ENCODE measurements around the gene DCANP1.

The DCANP1 gene

DNA sequence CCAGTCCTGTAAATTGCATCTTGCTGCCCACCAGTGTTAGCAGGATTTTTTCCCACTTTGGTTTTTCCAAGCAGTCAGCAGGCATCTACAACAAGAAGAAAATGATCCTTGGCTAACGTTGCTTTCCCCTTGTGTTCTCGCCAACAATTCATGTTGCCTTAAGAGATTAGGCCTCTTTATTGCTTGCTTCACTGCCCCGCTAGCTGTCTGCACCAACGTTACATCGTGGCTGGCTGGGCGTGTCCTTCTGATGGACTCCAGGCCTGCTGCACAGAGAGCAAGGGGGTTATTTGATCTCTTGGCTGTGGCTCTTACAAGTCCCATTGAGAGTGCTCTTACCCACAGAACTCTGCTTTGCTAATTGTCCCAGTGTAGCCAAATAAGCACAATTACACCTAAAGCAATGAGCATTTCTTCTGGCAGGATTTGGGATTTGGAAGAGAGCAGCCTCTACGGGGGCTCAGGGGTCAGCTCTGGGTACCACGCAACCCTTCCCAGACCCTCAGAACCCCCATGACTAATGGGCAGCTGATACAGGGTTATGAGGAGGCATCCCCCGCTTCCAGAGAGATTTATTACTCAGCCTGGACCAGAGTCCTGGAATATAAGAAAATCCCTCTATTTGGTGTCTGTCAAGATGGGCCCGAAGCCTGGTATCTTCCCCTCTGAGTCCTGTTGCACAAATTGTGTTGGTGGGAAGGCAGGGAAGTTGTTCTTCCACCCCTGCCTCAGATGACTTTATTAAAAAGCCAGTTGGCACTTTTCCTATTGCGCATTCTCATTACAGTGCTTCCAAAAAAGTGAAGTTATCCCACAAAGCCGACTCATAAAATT is 17.6 kb downstream of the DCANP1 start:
- Mint-ChIP-seq H3K27me3 (peaks cover 9% of the 10 kb centered on the region), H3K9me3 (peaks cover 8 to 15% of the 10 kb centered on the region in 2 donors), H3K27ac (no peak overlapping the region), H3K4me3 (no peak overlapping the region), H3K4me1 (peaks cover 6% of the 10 kb centered on the region)
- DNase-seq (no peak), ATAC-seq (no peak)

DNA sequence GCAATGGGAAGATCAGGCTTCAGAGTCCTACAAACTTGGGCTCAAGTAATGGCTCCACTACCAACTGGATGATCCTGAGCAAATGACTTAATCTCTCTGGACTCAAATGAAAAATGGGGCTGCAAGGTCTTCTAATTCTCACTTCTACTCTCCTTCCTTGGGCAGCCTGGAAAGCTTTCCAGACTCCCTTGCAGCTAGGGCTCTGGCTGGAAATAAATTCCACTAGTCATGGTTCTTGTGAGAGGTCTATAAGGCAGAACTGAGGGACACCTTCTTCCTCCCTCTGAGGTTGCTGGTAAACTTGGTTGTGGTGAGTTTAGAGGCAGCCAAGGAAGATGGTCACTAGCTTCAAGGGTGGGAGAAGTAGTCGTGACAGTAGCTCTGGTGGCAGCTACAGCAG is 18.6 kb downstream of the DCANP1 start:
- Mint-ChIP-seq H3K4me1 (peaks cover 6% of the 10 kb centered on the region), H3K4me3 (no peak overlapping the region), H3K27ac (peak overlapping the region in 1 of 2 donors; percentile 44), H3K9me3 (peaks cover 8 to 15% of the 10 kb centered on the region in 2 donors), H3K27me3 (peaks cover 8% of the 10 kb centered on the region)
- ATAC-seq: no peak
- no peak for DNase-seq

DNA sequence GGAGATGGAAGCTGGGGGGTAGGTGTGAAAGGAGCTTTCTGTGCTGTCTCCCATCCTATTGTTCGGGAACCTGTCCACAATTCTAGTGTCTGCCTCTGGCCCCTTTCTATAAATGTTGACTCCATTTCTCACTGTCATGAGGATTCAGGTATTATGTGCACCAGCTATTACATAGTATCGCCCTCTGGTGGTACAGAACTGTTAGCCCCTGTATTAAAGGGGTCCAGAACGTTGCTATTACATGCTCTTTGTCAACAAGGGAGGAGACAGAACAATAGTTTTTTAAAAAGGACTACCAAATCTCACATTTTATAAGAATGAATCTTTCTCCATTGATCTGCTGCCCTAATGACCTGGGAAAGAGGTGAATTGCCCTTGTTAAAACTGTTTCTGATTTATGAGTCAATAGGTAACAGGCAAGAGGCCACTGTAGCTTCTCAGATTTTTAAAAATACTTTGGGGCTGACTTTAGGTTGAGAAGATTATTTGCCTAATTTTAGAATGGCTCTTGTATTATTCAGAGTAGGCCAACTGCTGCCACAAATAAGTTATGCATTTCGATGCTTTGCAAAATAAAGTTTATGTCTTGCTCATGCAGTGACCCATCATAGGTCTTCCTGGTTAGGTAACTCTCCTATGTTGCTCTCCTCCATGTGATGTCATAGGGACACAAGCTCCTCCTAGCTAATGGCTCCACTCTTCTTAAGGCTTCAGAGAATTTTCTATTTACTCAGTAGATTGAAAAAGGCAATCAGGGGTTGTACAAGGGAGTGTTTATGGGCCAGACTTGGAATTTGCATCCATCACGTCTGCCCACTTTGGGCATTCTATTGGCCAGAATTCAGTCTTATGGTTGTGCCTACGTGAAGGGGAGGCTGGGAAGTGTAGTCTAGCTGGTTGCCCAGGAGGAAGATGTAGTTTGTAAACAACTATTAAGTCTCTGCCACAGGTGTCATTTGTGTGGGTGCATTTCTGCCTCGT is 20.8 kb downstream of the DCANP1 start:
- Mint-ChIP-seq H3K4me3 (no peak overlapping the region), H3K4me1 (peaks cover 6% of the 10 kb centered on the region), H3K27me3 (peaks cover 11% of the 10 kb centered on the region), H3K9me3 (peaks cover 8 to 15% of the 10 kb centered on the region in 2 donors), H3K27ac (no peak overlapping the region)
- ATAC-seq (peak; percentile 96), DNase-seq (peak in 1 of 2 donors; percentile 30)

DNA sequence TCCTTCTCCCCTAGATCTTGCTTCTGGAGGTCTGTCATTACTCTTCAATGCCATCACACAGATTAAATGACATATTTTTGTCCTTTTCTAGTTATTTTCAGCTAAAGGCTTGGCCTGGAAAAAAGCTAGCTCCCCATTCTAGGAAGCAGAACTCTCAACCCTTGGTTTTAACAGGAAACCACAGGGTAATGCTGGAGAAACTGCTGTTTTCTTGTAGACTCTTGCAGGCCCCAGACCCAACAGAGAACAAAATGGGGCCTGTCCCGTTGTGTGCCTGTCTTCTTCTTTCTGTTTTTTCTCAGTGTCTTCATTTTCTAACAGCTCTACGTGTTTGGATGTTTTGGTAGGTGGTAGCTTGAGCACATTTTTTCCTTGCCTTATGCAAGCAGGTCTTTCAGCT is 21.5 kb downstream of the DCANP1 start:
- peaks cover 6% of the 10 kb centered on the region for H3K4me1 Mint-ChIP-seq
- no peak overlapping the region for H3K4me3 Mint-ChIP-seq
- DNase-seq: no peak
- ATAC-seq: no peak
- no peak overlapping the region for H3K27ac Mint-ChIP-seq
- peaks cover 19% of the 10 kb centered on the region for H3K27me3 Mint-ChIP-seq
- H3K9me3 Mint-ChIP-seq: peaks cover 8 to 15% of the 10 kb centered on the region in 2 donors

DNA sequence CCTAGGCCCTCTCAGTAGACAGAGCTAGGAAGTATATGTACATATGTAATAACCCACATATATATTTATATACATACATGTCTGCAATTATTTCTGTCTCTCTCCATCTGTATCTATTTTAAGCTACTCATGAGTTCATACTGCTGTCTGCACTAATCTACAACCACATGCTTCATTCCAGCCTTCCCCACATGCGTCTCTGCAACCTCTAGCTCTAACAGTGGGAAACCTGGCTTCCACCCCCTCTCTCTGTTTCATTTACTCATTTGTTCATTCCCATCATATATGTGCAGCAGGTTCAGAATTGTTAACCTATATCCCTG is 23.3 kb downstream of the DCANP1 start:
- DNase-seq: no peak
- Mint-ChIP-seq H3K27ac (no peak overlapping the region), H3K27me3 (peaks cover 28% of the 10 kb centered on the region), H3K4me3 (no peak overlapping the region), H3K4me1 (peaks cover 6% of the 10 kb centered on the region), H3K9me3 (peaks cover 4 to 15% of the 10 kb centered on the region in 2 donors)
- ATAC-seq: no peak

DNA sequence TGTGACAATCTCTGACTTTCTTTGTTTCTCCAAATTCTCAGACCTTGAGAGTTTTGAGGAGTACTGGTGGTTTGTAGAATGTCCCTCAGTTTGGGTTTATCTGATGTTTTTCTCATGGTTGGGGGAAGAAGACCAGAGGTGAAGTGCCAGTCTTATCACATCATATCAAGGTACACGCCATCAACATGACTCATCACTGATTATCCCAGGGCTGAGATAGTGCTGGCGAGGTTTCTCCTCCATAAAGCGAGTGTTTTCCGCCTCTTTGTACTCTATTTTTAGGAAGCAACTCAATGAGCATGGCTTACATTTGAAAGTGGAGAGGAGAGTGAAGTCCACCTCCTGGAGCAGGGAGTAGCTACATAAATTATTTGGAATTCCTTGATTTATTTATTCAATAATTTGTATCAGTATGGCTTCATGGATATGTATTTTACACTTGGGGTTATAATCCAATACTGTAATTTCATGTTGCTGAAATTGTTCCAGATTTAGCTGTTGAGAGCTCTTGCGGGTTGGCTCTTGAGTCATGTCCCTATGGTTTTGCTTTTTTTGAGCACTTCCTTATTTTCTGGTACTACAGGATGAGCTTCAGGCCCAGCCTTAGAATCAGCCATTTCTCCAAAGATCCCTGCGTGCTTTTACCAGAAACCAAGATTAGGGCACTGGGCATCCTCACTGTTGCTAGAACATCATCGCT is 23.9 kb downstream of the DCANP1 start:
- Mint-ChIP-seq H3K4me3 (no peak overlapping the region), H3K27ac (no peak overlapping the region), H3K27me3 (peaks cover 30% of the 10 kb centered on the region), H3K9me3 (peaks cover 0 to 9% of the 10 kb centered on the region in 2 donors), H3K4me1 (peaks cover 6% of the 10 kb centered on the region)
- no peak for DNase-seq
- no peak for ATAC-seq

DNA sequence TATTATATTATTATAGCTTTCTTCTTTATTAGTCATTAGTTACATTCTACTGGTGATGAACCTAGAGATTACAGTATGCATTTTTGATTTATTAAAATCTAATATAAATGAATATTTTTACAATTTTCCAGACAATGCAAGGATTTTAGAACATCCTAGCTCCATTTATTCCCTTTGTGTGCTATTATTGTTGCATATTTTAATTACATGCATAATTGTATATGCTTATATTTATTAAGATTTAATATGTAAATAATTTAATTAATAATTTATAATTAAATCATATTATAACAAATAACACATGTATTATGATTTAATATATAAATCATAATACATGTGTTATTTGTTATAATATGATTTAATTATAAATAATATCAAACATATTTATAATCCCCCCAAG is 24.7 kb downstream of the DCANP1 start:
- ATAC-seq: no peak
- no peak overlapping the region for H3K4me3 Mint-ChIP-seq
- no peak for DNase-seq
- peaks cover 6% of the 10 kb centered on the region for H3K4me1 Mint-ChIP-seq
- H3K27ac Mint-ChIP-seq: no peak overlapping the region
- peaks cover 32% of the 10 kb centered on the region for H3K27me3 Mint-ChIP-seq
- peaks cover 0 to 7% of the 10 kb centered on the region in 2 donors for H3K9me3 Mint-ChIP-seq

DNA sequence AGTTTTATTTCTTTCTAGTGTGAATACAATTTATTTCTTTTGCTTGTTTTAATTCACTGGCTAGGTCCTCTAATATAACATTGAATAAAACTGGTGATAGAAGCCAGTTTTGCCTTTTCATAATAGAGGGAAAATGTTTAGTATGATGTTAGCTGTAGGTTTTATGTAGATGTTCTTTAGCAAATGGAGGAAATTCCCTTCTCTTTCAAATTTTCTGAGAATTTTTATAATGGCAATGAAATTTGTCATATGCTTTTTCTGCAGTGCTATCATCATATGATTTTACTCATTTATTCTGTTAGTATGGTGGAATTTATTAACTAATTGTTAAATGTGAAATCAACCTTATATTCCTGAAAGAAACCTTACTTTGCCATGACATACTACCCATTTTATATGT is 30.1 kb downstream of the DCANP1 start:
- peaks cover 0 to 7% of the 10 kb centered on the region in 2 donors for H3K9me3 Mint-ChIP-seq
- H3K27ac Mint-ChIP-seq: no peak overlapping the region
- H3K4me1 Mint-ChIP-seq: no peaks in the 10 kb centered on the region
- DNase-seq (no peak), ATAC-seq (no peak)
- H3K4me3 Mint-ChIP-seq: no peak overlapping the region
- peaks cover 46% of the 10 kb centered on the region for H3K27me3 Mint-ChIP-seq

DNA sequence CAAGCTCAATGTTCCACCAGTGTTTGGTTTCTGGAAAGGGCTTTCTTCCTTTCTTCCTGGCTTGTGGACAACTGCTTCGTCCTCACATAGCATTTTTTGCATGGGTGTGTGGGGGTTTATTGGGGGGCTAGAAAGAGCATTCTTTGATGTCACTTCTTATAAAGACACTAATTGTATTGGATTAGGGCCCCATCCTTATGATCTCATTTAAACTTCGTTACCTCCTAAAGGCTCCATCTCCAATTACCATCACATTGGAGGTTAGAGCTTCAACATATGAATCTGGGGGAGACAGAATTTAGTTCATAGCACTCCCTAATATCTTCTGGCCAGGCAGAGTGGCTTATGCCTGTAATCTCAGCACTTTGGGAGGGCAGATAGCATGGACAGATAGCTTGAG is 42.1 kb downstream of the DCANP1 start:
- ATAC-seq (no peak), DNase-seq (no peak)
- Mint-ChIP-seq H3K27me3 (peaks cover 12% of the 10 kb centered on the region), H3K9me3 (no peaks in the 10 kb centered on the region), H3K4me3 (no peak overlapping the region), H3K27ac (no peak overlapping the region), H3K4me1 (peaks cover 5% of the 10 kb centered on the region)

DNA sequence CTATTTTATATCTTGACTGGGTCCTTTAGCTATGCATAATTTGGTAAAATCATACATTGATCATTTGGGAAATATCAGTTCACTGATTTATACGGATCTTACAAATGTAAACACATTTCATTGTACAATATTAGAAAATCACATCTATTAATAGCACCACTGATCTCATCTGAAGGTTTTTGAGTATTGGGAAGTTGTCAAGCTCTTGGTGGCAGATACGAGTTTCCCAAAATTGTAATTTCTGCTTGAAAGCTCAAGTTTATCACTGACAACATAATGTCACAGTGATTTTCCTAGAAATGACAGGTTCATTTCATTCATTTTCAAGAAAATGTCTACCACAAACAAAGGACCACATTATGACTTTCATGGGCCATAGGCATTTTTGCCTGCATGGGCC is 45.1 kb downstream of the DCANP1 start:
- ATAC-seq: no peak
- Mint-ChIP-seq H3K4me1 (peaks cover 25% of the 10 kb centered on the region), H3K4me3 (no peak overlapping the region), H3K9me3 (no peaks in the 10 kb centered on the region), H3K27me3 (peaks cover 13% of the 10 kb centered on the region), H3K27ac (no peak overlapping the region)
- no peak for DNase-seq

DNA sequence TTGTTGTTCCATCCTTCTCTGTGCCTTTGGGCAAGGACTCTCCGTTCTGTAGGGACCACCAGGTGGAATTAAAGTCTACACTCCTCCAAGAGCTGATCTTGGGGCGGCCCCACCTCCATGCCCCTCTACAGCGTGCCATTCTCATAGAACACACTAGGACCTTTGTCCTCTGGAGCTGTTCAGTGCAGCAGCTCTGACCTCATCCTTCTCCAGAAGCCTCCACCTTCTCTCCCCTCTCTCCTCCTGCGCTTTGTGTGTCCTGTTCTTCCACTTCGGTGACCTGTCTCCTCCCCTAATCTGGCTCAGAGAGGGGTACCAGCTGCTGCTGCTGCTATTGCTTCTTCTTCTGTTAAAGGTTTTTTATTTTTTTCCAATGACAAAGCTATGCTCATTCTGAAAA is 46.3 kb downstream of the DCANP1 start:
- H3K4me3 Mint-ChIP-seq: peak overlapping the region in 1 of 2 donors; percentile 4
- peaks cover 13% of the 10 kb centered on the region for H3K27me3 Mint-ChIP-seq
- no peak for ATAC-seq
- H3K9me3 Mint-ChIP-seq: no peaks in the 10 kb centered on the region
- H3K4me1 Mint-ChIP-seq: peaks cover 37% of the 10 kb centered on the region
- H3K27ac Mint-ChIP-seq: no peak overlapping the region
- no peak for DNase-seq

DNA sequence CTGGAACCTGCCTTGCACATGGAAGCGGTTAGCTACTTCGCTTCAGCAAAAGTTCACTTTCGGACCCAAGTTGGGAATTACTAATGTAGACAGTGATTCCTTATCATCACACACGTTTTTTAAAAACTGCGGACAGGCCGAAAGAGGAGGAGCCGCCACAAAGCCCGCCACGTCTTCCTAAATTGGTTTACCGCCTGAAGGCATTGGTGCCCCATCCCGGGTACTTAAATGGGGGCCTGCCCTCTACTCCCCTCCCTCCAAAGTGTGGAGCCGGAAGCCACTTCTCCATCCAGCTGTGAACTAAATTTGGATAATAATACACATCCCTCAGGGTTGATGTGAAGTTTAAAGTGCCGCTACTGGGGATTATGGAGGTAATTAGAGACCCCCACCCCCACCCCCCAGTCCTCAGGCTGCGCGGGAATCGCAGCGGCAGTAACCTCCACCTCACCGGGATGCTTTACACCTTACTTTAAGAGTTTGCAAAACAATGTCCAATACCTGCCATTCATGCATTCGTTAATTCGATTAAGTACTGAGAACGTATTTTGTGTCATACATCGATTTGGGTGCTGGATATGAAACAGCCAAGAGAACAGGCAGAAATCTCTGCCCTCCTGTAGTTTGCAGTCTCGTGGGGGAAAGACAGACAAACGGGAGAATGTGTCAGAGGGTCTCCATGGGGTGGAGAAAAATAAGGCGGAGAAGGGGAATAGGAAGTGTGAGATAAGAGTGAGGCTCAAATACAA is 47.2 kb downstream of the DCANP1 start:
- no peak for DNase-seq
- H3K4me3 Mint-ChIP-seq: peak overlapping the region; percentile 94 to 96
- peaks cover 46% of the 10 kb centered on the region for H3K4me1 Mint-ChIP-seq
- H3K9me3 Mint-ChIP-seq: no peaks in the 10 kb centered on the region
- H3K27me3 Mint-ChIP-seq: peaks cover 13% of the 10 kb centered on the region
- peak overlapping the region; percentile 98 for H3K27ac Mint-ChIP-seq
- no peak for ATAC-seq

DNA sequence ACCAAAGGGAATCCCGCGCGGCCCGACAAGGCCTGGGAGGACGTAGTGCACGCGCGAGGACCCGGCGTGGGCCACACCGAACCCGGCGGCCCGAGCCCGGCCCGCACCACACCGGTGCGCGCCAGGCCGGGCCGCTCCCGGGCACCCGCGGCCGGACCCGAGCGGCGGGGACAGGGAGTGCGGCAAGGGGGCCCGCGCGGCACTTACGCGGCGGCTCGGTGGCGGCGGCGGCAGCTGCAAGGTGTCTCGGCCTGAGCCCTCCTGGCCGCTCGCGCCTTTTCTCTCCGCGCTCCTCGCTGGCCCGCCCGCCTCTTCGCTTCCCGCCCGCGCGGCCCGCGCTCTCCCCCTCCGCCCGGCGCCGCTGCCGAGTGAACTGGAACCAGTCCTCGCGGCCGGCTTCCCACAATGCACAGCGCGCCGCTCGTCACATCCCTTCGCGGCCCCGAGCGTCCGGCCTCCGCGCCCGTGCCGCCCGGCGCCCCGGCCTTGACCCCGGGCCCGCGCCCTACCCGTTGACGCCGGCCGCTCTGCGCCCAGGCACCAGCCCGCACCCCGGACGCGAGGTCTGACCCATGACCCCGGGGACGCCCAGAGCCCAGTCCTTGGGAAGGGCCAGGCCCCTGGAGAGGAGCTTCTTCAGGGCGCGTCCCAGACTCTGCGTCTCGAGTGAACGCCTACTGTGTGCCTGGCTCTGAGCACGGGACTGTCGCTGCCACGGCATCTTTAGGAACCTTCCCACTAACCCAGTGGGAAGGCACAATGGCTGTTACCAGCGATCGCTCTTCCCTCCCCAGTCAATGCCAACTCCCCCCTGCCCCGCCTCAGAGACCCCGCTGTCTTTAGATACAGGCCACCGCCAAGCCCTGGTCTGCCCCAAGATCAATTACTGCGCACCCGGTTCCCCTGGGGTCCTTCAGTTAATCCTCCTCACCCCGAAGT is 48.0 kb downstream of the DCANP1 start, which contains the start of gene MACROH2A1:
TSS of gene MACROH2A1 (minus strand) at position 377 of the 939 bp plus-strand sequence. CDS start 10,138 bp downstream, outside the sequence.
- ATAC-seq: peak; percentile 88
- DNase-seq: peak; percentile 85 to 86
- Mint-ChIP-seq H3K27me3 (peaks cover 13% of the 10 kb centered on the region), H3K27ac (peak within 1 kb of the TSS; percentile 98), H3K4me3 (peak within 1 kb of the TSS; percentile 94 to 96), H3K4me1 (peaks cover 54% of the 10 kb centered on the region), H3K9me3 (no peaks in the 10 kb centered on the region)
